SU-DHL-6 (cell line): ENCODE results near the gene LRRC7.

Source experiments
- CTCF ChIP-seq: fragments of 200-600 bp; sonication (generic); IDR thresholded peaks from one replicate; pipeline ENCODE4 v1.5.1; 2017; ENCODE audit warnings: antibody characterized with exemption, mild to moderate bottlenecking, low read length, moderate library complexity; ENCODE audit not compliant: insufficient read depth, poor library complexity, severe bottlenecking
- EZH2phosphoT487 ChIP-seq: fragments of 200-600 bp; sonication (generic), shearing (Covaris generic); conservative IDR thresholded peaks from 2 replicates; pipeline ENCODE4 v1.6.1; 2018; ENCODE audit warnings: mild to moderate bottlenecking, antibody characterized with exemption, low read length, moderate library complexity, mixed read lengths

GRCh38 chr1:69847670-69848069, 279.9 kb downstream of the LRRC7 start:
- TF ChIP-seq CTCF: no peak
- no peak for TF ChIP-seq EZH2phosphoT487
